Stomach (tissue), 9 donors: ENCODE data around the gene EDEM2. TPM values are rescaled to one million over a fixed set of nuclear protein-coding genes. Genes with fewer than 3 reads are reported as not detected.
"Not testable (repeated sequence)": the region's sequence is repeated elsewhere in the genome, so short reads cannot be mapped to it uniquely, and the experiment has no call there.

Source experiments
- DNase-seq, 2 donors: peaks; one replicate each; pipeline versions ENCODE4 v3.0.0 to v3.0.0-alpha.2; 2013 to 2019
- H3K27ac ChIP-seq, 5 donors: fragments of 200-600 bp in 4 of 5; sonication (generic) in 4 of 5; one replicate each; pipeline ENCODE4 v1.5.1; 2013 to 2019; ENCODE audit warnings: mild to moderate bottlenecking in 1 of 5, moderate library complexity in 1 of 5
- H3K27me3 ChIP-seq, 3 donors: fragments of 200-600 bp; sonication (generic); one replicate each; pipeline ENCODE4 v1.5.1; 2017 to 2019; ENCODE audit warnings: mixed run types in 1 of 3
- H3K36me3 ChIP-seq, 4 donors: fragments of 200-600 bp; sonication (generic); 1 replicate in 3 of 4; 2 replicates in 1 of 4; pipeline ENCODE4 v1.5.1; 2016 to 2019
- H3K4me1 ChIP-seq, 4 donors: fragments of 200-600 bp; sonication (generic); one replicate each; pipeline ENCODE4 v1.5.1; 2016 to 2019
- H3K4me3 ChIP-seq, 4 donors: fragments of 200-600 bp; sonication (generic) in 3 of 4; one replicate each; pipeline ENCODE4 v1.5.1; 2016 to 2019; ENCODE audit warnings: mild to moderate bottlenecking in 1 of 4
- H3K9me3 ChIP-seq, 4 donors: fragments of 200-600 bp; sonication (generic); one replicate each; pipeline ENCODE4 v1.5.1; 2016 to 2019
- EP300 ChIP-seq: sonication (generic); formaldehyde crosslinking; IDR thresholded peaks from one replicate; pipeline ENCODE4 v1.6.1; 2017; ENCODE audit warnings: antibody characterized with exemption
- POLR2A ChIP-seq, 4 donors: fragments of 450-650 bp; IDR thresholded peaks; one replicate each; pipeline ENCODE4 v1.6.1; 2016; ENCODE audit warnings: antibody characterized with exemption in 4 of 4, control low read depth in 2 of 4, mild to moderate bottlenecking in 1 of 4, moderate library complexity in 1 of 4
- POLR2AphosphoS5 ChIP-seq, 3 donors: sonication (generic); formaldehyde crosslinking; IDR thresholded peaks; one replicate each; pipeline ENCODE4 v1.6.1; 2016; ENCODE audit warnings: antibody characterized with exemption in 3 of 3
- WGBS, 5 donors: extraction: QIAGEN DNeasy Blood & Tissue Kit in 3 of 5; methylation state at CpG; one replicate each; pipeline versions ENCODE4 v1.1.5 to v1.1.7; 2013 to 2018; 5-methylcytosine and 5-hydroxymethylcytosine counted together
- intact Hi-C: fragments of 100-400 bp; cut with DNase I; formaldehyde crosslinking; loops from one replicate; pipeline ENCODE4 v1.15.1; 2023; ENCODE audit warnings: low total_unique reads
- polyA plus RNA-seq, 3 donors: library from polyadenylated mRNA; stranded (reverse); fragments of 200-250 nt; gene quantifications; one replicate each; pipeline ENCODE4 v1.2.3, GENCODE V29; 2013
- total RNA-seq, 5 donors: library from RNA; depleted of rRNA; stranded (reverse); fragments of >200 nt; gene quantifications; one replicate each; pipeline versions ENCODE4 v1.1.0 to v1.2.3, GENCODE V29; 2014 to 2016
- TF ChIP-seq, protein P1 (sequence below), 7 experiments: fragments of 450-650 bp in 4 of 7; fragments of 200-600 bp in 3 of 7; sonication (generic) in 3 of 7; IDR thresholded peaks; one replicate each; pipeline ENCODE4 v1.5.1; 2016 to 2019; ENCODE audit warnings: antibody characterized with exemption in 7 of 7, control low read depth in 2 of 7, mild to moderate bottlenecking in 1 of 7
- donor health status: healthy with polysubstance abuse.
- donor health status: Bipolar disorder and iron deficiency.
- donor health status: healthy.

Gene EDEM2
- total and polyA plus RNA-seq, 8 donors, result 7.9 to 55.8 (median 11.4) TPM

DNA sequence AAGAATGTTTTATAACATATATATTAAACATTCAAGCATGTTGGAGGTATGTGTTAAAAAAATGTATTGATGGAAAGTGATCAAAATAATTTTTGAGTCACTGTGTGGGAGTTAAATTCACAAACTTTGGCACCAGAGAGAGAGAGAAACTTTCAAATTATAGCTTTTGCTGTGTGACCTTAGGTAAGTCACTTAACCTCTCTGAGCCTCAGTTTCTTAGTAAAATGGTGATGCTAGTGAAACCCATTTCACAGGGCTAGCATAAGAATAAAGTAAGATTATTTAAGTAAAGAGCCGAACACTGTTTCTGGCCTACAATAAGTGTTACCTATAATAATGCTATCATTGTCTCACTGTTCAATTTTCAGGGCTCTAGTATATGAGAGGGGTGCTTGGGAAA is 20.7 kb upstream of the EDEM2 start:
- no peak overlapping the region for H3K27ac ChIP-seq
- peaks cover 6 to 23% (median 20%) of the 10 kb centered on the region in 4 donors for H3K4me1 ChIP-seq
- WGBS, 5 donors, result 95 to 100% (median 100%) methylated on average over 1 of the region's 1 CpG
- no peaks in the 10 kb centered on the region for H3K27me3 ChIP-seq
- intact Hi-C loops, result no loop called here
- no peak for DNase-seq
- H3K36me3 ChIP-seq, result no peaks in the 10 kb centered on the region
- TF ChIP-seq, protein P1, sequence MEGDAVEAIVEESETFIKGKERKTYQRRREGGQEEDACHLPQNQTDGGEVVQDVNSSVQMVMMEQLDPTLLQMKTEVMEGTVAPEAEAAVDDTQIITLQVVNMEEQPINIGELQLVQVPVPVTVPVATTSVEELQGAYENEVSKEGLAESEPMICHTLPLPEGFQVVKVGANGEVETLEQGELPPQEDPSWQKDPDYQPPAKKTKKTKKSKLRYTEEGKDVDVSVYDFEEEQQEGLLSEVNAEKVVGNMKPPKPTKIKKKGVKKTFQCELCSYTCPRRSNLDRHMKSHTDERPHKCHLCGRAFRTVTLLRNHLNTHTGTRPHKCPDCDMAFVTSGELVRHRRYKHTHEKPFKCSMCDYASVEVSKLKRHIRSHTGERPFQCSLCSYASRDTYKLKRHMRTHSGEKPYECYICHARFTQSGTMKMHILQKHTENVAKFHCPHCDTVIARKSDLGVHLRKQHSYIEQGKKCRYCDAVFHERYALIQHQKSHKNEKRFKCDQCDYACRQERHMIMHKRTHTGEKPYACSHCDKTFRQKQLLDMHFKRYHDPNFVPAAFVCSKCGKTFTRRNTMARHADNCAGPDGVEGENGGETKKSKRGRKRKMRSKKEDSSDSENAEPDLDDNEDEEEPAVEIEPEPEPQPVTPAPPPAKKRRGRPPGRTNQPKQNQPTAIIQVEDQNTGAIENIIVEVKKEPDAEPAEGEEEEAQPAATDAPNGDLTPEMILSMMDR (IDR thresholded peaks at IDR 0.05), result no peak
- no peak for TF ChIP-seq POLR2A (IDR thresholded peaks at IDR 0.05)
- no peak for TF ChIP-seq EP300
- TF ChIP-seq POLR2AphosphoS5 (IDR thresholded peaks at IDR 0.05), result no peak
- H3K9me3 ChIP-seq, result no peaks in the 10 kb centered on the region
- no peak overlapping the region for H3K4me3 ChIP-seq

DNA sequence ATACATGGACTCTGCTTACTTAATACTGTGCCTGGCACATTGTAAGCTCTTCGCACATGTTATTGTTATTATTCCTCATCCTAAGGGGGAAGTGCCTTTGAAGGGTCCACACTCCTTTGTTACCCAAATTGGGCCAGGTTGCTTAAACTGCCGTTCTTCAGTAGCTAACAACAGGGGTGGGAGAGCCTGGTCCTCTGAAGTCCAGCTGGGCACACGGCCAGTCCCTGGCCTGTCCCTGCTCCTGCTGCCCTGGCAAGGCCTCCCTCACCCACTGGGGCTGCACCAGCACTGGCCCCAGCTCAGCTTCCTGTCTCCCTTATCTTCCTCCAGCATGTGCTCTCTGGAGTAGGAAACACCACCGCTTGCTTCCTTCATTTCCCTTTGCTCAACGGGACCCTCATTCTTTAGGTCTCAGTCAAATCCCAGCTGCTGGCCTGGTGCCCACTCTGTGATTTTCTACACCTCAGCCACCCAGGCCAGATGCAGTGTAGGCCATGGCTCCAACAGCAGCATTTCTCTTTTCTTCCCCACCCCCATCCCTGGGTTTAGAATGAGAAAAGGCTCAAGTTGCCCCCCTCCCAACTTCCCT is 19.2 kb upstream of the EDEM2 start:
- H3K9me3 ChIP-seq, result no peaks in the 10 kb centered on the region
- TF ChIP-seq, protein P1 (IDR thresholded peaks at IDR 0.05), result no peak
- TF ChIP-seq POLR2A (IDR thresholded peaks at IDR 0.05), result no peak
- TF ChIP-seq POLR2AphosphoS5 (IDR thresholded peaks at IDR 0.05), result peak in 1 of 3 donors; percentile 6
- TF ChIP-seq EP300, result no peak
- intact Hi-C loops, result no loop called here
- WGBS, 5 donors, result 35 to 51% (median 40%) methylated on average over 5 of the region's 5 CpGs
- peaks cover 4 to 9% (median 7%) of the 10 kb centered on the region in 4 donors for H3K4me1 ChIP-seq
- peak overlapping the region in 2 of 5 donors; percentile 6 to 24 for H3K27ac ChIP-seq
- H3K36me3 ChIP-seq, result no peaks in the 10 kb centered on the region
- DNase-seq, result peak in 1 of 2 donors; percentile 66
- no peaks in the 10 kb centered on the region for H3K27me3 ChIP-seq
- H3K4me3 ChIP-seq, result no peak overlapping the region

DNA sequence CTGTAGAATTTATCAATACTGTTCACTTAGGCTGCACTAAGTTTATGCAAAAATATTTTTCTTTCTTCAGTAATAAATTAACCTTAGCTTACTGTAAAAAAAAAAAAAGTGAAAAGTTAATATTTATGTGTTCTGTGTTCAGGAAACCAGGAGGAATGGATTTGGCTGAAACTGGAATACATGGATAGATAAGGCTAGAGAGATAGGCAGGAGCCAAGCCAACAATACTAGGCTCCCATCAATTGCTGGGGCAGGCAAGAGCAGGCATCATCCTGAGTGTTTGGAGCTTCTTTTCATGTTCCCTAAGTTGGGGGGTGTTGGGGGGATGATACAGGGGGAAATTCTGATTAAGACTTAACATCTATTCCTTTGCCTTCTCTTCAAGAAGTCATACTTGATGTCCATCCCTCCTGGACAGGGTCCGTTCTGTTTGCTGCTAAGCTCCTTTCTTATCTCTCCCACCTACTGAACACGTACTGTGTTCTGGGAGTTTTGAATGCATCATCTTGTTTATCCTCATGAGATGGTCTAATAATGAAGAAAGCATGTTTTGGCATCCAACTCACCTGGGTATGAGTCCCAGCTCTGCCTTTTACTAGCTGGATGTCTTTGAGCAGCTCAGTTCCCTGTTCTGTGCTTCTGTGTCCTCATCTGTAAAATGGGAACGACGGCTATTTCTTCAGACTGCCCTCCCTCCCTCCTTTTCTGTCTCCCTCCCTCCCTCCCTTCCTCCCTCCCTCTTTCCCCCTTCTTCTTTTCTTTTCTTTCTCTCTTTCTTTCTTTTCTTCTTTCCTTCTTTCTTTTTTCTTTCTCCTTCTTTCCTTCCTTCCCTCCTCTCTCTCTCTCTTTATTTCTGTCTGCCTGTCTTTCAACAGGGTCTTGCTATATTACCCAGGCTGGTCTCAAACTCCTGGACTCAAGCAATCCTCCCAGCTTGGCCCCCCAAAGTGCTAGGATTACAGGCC is 18.4 kb upstream of the EDEM2 start:
- Histone ChIP-seq H3K27ac (peak overlapping the region in 2 of 5 donors; percentile 6 to 24), H3K9me3 (no peaks in the 10 kb centered on the region), H3K4me1 (peaks cover 4 to 6% (median 6%) of the 10 kb centered on the region in 4 donors), H3K36me3 (no peaks in the 10 kb centered on the region), H3K27me3 (no peaks in the 10 kb centered on the region), H3K4me3 (no peak overlapping the region)
- TF ChIP-seq POLR2AphosphoS5 (IDR thresholded peaks at IDR 0.05), result no peak
- DNase-seq, result no peak
- intact Hi-C loops, result no loop called here
- 77 to 92% (median 89%) methylated on average over 4 of the region's 4 CpGs for WGBS, 5 donors

DNA sequence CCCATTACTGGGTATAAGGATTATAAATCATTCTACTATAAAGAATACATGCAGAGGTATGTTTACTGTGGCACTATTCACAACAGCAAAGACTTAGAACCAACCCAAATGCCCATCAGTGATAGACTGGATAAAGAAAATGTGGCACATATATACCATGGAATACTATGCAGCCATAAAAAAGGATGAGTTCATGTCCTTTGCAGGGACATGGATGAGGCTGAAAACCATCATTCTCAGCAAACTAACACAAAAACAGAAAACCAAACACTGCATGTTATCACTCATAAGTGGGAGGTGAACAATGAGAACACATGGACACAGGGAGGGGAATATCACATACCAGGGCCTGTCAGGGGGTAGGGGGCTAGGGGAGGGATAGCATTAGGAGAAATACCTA is 17.4 kb upstream of the EDEM2 start:
- H3K27me3 ChIP-seq, H3K9me3 ChIP-seq, H3K4me3 ChIP-seq, H3K27ac ChIP-seq, DNase-seq, H3K36me3 ChIP-seq, H3K4me1 ChIP-seq, intact Hi-C loops: not testable (repeated sequence)

DNA sequence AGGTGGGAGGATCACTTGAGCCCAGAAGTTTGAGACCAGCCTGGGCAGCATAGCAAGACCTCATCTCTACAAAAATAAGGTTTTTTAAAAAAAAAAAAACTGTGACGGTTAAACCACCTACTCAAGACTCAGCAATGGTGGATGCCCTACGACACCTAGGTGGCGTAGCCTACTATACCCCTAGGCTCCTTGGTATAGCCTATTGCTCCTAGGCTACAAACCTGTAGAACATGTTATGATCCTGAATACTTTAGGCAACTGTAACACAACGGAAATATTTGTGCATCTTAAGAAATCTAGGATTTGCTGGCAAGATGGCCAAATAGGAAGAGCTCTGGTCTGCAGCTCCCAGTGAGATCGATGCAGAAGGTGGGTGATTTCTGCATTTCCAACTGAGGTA is 13.2 kb upstream of the EDEM2 start:
- WGBS, 5 donors, result 92 to 98% (median 94%) methylated on average over 5 of the region's 5 CpGs
- H3K9me3 ChIP-seq, H3K27me3 ChIP-seq, DNase-seq, H3K36me3 ChIP-seq, H3K4me3 ChIP-seq, intact Hi-C loops, H3K27ac ChIP-seq, H3K4me1 ChIP-seq: not testable (repeated sequence)

DNA sequence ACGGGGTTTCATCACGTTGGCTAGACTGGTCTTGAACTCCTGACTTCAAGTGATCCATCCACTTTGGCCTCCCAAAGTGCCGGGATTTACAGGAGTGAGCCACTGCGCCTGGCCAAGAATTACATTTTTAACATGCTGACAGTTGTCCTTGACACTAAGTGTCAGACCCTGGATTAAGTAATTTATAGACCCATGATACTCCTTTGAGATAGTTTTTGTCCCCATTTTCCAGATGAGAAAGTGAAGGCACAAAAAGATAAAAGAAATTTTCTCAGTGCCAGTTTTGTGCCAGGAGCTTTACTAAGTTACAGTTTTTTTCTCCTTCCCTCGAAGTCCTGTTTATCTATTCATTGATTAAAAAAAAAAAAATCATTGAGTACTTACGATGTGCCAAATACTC is 9.8 kb upstream of the EDEM2 start:
- Histone ChIP-seq H3K36me3 (no peaks in the 10 kb centered on the region), H3K27ac (no peak overlapping the region), H3K4me3 (no peak overlapping the region), H3K9me3 (no peaks in the 10 kb centered on the region), H3K27me3 (no peaks in the 10 kb centered on the region), H3K4me1 (no peaks in the 10 kb centered on the region)
- intact Hi-C loops, result no loop called here
- WGBS, 5 donors, result 74 to 82% (median 77%) methylated on average over 6 of the region's 6 CpGs
- DNase-seq, result no peak
- no peak for TF ChIP-seq POLR2AphosphoS5 (IDR thresholded peaks at IDR 0.05)
- TF ChIP-seq POLR2A (IDR thresholded peaks at IDR 0.05), result no peak
- TF ChIP-seq, protein P1 (IDR thresholded peaks at IDR 0.05), result no peak
- TF ChIP-seq EP300, result no peak
